Astrocyte of the cerebellum (primary cell): ENCODE results near the gene MED12L.

Source experiments
- DNase-seq: peaks from one replicate; pipeline ENCODE4 v3.0.0-alpha.2; 2011; ENCODE audit warnings: low read depth
- H3K4me3 ChIP-seq: 2 replicates; pipeline ENCODE4 v1.5.1; 2011; ENCODE audit warnings: mild to moderate bottlenecking, low read depth, low read length, moderate library complexity
- in situ Hi-C: cut with HindIII; loops from 2 replicates; pipeline ENCODE4 v1.10.0; 2017; ENCODE audit warnings: low sequenced_read_pairs
- TF ChIP-seq, protein P1 (sequence below): IDR thresholded peaks from 2 replicates; pipeline ENCODE4 v1.5.1; 2012; ENCODE audit warnings: low read length, low read depth, moderate library complexity, mild to moderate bottlenecking; ENCODE audit errors: missing control alignments

The MED12L gene

DNA sequence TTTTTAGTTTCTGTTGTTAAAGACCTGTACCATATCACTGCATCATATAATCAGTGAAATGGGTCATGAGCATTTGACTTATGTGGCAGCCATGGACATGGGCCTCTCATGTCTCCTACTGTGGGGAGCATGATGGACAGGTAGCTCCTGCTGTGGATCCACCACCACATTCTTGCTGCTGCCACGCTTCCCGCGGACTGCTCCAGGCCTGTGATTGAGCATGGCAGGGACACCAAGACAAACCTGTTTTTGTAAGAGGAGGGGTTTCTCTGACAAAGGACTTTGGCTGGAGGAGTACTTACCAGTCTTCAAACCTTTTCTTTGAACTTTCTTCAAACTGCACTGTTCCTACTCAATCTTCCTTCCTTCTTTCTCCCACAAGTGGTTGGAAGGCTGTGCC, 210.8 kb downstream of the MED12L start:
- DNase-seq, result no peak
- no peak overlapping the region for H3K4me3 ChIP-seq
- TF ChIP-seq, protein P1, sequence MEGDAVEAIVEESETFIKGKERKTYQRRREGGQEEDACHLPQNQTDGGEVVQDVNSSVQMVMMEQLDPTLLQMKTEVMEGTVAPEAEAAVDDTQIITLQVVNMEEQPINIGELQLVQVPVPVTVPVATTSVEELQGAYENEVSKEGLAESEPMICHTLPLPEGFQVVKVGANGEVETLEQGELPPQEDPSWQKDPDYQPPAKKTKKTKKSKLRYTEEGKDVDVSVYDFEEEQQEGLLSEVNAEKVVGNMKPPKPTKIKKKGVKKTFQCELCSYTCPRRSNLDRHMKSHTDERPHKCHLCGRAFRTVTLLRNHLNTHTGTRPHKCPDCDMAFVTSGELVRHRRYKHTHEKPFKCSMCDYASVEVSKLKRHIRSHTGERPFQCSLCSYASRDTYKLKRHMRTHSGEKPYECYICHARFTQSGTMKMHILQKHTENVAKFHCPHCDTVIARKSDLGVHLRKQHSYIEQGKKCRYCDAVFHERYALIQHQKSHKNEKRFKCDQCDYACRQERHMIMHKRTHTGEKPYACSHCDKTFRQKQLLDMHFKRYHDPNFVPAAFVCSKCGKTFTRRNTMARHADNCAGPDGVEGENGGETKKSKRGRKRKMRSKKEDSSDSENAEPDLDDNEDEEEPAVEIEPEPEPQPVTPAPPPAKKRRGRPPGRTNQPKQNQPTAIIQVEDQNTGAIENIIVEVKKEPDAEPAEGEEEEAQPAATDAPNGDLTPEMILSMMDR, result no peak
- in situ Hi-C loops, result no loop called here

DNA sequence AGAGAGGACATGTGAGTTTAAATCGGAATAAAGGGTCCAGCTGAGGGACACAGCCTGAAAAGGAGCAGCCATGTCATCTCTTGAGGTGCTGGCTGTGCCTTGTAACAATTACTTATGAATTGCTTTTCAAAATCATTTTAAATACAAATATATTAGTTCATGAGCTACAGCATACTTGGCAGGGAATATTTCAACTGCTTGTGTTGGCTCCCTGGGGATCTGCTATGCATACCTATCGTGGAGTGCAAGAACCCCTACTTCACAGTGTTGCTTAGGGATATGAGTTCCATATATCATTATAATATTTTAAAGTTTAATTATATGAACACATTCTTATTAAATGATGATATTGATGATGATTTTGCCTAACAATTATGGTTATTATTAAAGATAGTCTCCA, 212.0 kb downstream of the MED12L start:
- in situ Hi-C loops, result no loop called here
- H3K4me3 ChIP-seq, result no peak overlapping the region
- DNase-seq, result no peak
- TF ChIP-seq, protein P1, result no peak

DNA sequence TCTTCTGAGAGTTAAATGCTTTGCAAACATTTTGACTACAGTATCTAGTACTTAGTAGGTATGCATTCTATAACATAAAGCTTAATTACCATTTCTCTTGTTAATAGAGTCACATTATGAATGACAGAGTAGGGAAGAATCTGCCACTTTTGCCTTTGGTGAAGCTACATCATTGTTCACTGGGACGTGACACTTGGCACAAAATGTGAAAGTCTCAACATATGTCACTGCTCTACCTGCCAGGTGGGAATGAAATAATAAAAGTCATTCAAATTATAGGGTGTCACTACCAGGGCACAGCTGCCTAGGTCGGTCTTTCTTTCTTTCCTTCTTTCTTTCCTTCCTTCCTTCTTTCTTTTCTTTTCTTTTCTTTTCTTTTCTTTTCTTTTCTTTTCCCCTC, 213.5 kb downstream of the MED12L start:
- DNase-seq, result no peak
- TF ChIP-seq, protein P1, result no peak
- in situ Hi-C loops, result no loop called here
- H3K4me3 ChIP-seq, result no peak overlapping the region

DNA sequence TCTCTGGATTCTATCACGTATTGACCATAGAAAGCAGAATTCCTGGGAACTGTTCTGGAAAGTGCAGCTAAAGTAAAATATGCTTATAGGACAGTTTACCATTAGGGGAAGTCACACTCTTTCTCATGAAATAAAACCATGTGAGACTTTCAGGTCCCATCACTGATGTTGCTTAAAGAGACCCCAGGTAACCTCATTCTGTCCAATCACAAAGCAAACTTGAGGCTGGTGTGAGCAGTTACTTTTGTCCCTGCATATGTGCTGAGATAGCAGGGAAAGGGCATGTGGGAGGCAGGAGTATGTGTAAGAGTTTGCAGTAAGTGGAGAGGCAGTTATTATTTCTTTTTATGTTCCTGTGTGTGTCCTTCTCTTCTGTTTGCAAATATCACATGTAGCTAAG, 215.1 kb downstream of the MED12L start:
- TF ChIP-seq, protein P1, result no peak
- in situ Hi-C loops, result no loop called here
- H3K4me3 ChIP-seq, result no peak overlapping the region
- DNase-seq, result no peak

DNA sequence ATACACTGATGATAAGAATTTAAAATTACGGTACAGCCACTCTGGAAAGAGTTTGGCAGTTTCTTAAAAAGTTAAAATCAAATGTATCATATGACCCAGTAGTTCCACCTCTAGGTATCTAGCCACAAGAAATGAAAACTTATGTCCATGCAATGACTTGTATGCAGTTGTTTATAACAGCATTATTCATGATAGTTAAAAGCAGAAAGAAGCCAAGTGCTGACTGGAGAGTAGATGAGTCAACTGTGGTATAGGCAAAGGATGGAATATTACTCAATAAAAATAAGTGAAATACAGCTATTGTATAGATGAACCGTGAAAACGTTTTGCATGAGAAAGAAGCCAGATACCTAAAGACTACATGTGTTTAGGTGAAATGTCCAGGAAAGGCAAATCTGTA, 216.3 kb downstream of the MED12L start:
- no peak overlapping the region for H3K4me3 ChIP-seq
- TF ChIP-seq, protein P1, result no peak
- peak; percentile 62 for DNase-seq
- in situ Hi-C loops, result no loop called here

DNA sequence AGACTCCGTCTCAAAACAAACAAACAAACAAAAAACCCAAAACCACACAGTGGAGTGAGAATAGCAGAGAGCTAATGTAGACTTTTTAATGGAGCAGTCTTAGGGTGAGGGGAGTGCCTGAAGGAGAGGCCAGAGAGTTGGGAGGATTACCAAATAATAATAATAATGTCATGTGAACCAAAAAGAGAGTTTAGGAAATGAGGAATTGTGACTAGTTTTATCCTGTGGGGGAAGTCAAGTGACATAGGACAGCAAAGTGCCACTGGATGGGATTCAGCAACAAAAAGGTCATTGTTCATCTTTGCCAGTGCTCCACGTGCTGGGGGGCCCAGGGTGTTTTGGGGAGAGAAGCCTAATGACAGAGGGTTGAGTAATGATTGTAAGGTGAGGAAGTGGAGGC, 218.3 kb downstream of the MED12L start:
- TF ChIP-seq, protein P1, result no peak
- no peak overlapping the region for H3K4me3 ChIP-seq
- DNase-seq, result no peak
- in situ Hi-C loops, result no loop called here

DNA sequence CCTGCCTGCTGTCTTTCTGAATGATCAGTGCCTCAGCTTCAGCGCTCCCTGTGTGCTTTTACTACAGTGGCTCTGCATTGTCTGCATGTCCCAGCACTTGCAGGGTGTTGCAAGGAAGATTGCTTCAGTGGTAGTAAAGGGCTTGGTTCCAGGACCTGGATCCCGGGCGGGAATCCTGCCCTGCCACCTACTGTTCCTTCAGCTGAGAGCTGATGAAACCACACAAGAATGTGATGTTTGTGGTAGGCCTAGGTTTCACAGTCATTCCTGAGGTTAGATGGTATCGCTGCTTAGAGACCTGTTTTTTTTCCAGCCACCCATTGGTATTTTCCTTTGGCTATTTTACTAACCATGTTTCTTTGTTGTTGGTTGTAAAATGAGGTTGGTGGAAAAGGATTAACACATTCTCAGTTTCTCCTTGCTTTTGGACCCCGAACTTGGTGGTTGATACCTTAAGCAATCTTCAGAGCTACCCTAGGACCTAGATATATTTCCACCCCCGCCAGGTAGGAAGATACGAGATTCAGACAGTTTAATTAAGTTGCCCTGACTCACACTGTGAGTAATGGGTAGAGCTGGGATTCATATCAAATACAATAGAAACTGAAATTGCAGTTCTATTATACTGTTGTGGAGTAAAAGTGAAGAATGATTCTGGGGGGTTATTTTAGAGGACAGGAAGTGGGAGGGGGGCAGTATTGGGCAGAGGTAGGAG, 219.8 kb downstream of the MED12L start:
- peak; percentile 99 for DNase-seq
- TF ChIP-seq, protein P1, result no peak
- in situ Hi-C loops, result no loop called here

More for the DNA sequence above, 219.8 kb downstream of the MED12L start:
- H3K4me3 ChIP-seq, result peak overlapping the region; percentile 7
